Effector memory CD8-positive, alpha-beta T cell (primary cell): ENCODE results near the gene SHROOM2.

ENCODE experiments used
- ATAC-seq: fragments of 150-1000 bp; cut with Tn5 transposase; replicated peaks from 2 replicates; pipeline ENCODE4 v1.10.0; 2021; ENCODE audit warnings: mild to moderate bottlenecking, moderate library complexity
- DNase-seq, 3 experiments: peaks; one replicate each; pipeline ENCODE4 v3.0.0; 2021
- H3K27ac Mint-ChIP-seq, 2 donors: one replicate each; pipeline ENCODE4 v1.8.0; 2022; ENCODE audit warnings: mild to moderate bottlenecking in 2 of 2, mixed read lengths in 2 of 2, moderate library complexity in 2 of 2
- H3K27me3 Mint-ChIP-seq, 2 donors: one replicate each; pipeline ENCODE4 v1.8.0; 2022; ENCODE audit warnings: mixed read lengths in 2 of 2
- H3K36me3 Mint-ChIP-seq: one replicate; pipeline ENCODE4 v1.8.0; 2022; ENCODE audit warnings: mild to moderate bottlenecking, moderate library complexity, mixed read lengths; ENCODE audit not compliant: insufficient read depth
- H3K4me1 Mint-ChIP-seq, 2 donors: one replicate each; pipeline ENCODE4 v1.8.0; 2022; ENCODE audit warnings: low read depth in 2 of 2, mixed read lengths in 2 of 2
- H3K4me3 Mint-ChIP-seq, 2 donors: one replicate each; pipeline ENCODE4 v1.8.0; 2022; ENCODE audit warnings: mild to moderate bottlenecking in 2 of 2, mixed read lengths in 2 of 2, moderate library complexity in 2 of 2
- H3K9me3 Mint-ChIP-seq, 2 donors: one replicate each; pipeline ENCODE4 v1.8.0; 2022; ENCODE audit warnings: mixed read lengths in 2 of 2

The SHROOM2 gene

GRCh38 chrX:9943420-9943819 is 157.2 kb downstream of the SHROOM2 start:
- no peak overlapping the region for H3K4me3 Mint-ChIP-seq
- H3K4me1 Mint-ChIP-seq: peaks cover 5 to 13% of the 10 kb centered on the region in 2 donors
- no peaks in the 10 kb centered on the region for H3K9me3 Mint-ChIP-seq
- peaks cover 2% of the 10 kb centered on the region for H3K36me3 Mint-ChIP-seq
- peaks cover 0 to 6% of the 10 kb centered on the region in 2 donors for H3K27me3 Mint-ChIP-seq
- DNase-seq: no peak
- no peak overlapping the region for H3K27ac Mint-ChIP-seq
- ATAC-seq: no peak

DNA sequence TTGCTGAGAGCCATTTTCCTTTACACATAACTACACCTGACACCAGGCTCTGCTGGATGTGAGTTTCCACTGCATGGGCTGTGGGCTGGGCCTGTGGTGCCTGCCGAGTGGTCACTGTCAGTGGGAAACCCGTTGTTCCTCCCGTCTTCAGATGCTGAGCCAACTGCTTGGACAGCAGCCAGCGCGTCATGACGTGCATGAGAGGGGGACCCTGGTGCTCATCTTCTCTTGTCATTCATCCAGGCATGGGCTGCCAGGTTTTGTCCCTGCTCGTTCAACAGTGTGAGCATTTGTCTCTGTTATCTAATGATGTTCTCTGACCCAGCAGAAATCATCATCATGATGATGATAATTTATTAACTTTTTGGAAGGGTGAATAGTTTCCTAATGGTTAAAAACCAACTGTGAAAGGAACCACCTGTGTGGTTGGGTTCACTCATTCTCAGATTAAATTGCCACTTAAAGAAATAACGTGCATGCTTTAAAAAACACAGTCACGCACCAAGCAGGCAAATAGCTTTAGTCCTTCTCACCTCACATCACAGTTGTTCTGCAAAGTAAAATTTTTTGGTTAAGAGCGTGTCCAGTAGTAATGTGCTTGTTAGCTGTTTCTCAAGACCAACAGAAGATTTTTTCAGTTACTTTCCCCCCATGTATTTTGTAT is 161.0 kb downstream of the SHROOM2 start:
- Mint-ChIP-seq H3K4me3 (no peak overlapping the region), H3K27ac (no peak overlapping the region), H3K36me3 (peaks cover 4% of the 10 kb centered on the region), H3K27me3 (peaks cover 0 to 10% of the 10 kb centered on the region in 2 donors), H3K9me3 (no peaks in the 10 kb centered on the region), H3K4me1 (peaks cover under 1 to 7% of the 10 kb centered on the region in 2 donors)
- DNase-seq (no peak), ATAC-seq (no peak)

- Mint-ChIP-seq H3K27ac (no peak overlapping the region), H3K27me3 (peaks cover 0 to 10% of the 10 kb centered on the region in 2 donors), H3K4me3 (no peak overlapping the region), H3K4me1 (peaks cover 0 to under 1% of the 10 kb centered on the region in 2 donors), H3K9me3 (no peaks in the 10 kb centered on the region), H3K36me3 (peaks cover 4% of the 10 kb centered on the region)
- DNase-seq (no peak), ATAC-seq (no peak)
Observed at GRCh38 chrX:9948406-9948805, 162.2 kb downstream of the SHROOM2 start.

DNA sequence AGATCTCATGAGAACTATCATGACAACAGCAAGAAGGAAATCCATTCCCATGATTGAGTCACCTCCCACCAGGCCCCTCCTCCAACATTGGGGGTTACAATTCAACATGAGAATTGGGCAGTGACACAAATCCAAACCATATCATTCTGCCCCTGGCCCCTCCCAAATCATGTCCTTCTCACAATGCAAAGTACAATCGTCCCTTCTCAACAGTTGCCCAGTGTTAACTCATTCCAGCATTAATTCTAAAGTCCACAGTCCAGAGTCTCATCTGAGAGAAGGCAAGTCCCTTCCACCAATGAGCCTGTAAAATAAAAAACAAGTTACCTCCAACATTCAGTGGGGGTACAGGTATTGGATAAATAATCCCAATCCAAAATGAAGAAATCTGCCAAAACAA is 166.1 kb downstream of the SHROOM2 start:
- Mint-ChIP-seq H3K4me1 (no peaks in the 10 kb centered on the region), H3K36me3 (peaks cover 4% of the 10 kb centered on the region), H3K27me3 (peaks cover 0 to 10% of the 10 kb centered on the region in 2 donors), H3K4me3 (no peak overlapping the region), H3K27ac (no peak overlapping the region), H3K9me3 (no peaks in the 10 kb centered on the region)
- DNase-seq: no peak
- ATAC-seq: no peak

GRCh38 chrX:9953396-9953795 is 167.2 kb downstream of the SHROOM2 start:
- Mint-ChIP-seq H3K4me1 (no peaks in the 10 kb centered on the region), H3K9me3 (no peaks in the 10 kb centered on the region), H3K36me3 (peaks cover 4% of the 10 kb centered on the region), H3K27me3 (peaks cover 0 to 4% of the 10 kb centered on the region in 2 donors), H3K4me3 (no peak overlapping the region), H3K27ac (no peak overlapping the region)
- no peak for DNase-seq
- no peak for ATAC-seq

DNA sequence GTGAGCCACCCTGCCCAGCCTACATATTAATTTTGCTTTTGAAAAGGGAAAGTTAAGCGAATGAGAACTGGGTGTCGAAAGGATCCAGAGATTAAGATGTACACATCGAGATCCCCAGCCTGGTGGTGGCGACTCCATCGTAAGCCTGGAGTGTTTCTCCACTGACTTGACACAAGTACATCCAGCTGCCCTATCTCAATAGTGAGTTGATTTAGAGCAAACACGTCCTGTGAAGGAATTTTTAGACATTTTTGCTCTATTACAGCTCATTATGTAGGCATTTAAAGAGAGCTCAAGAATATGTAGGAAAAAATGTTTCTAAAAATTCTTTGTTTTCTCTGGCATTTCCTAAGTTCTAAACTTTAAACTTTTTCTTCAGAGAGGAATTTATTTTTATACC is 169.3 kb downstream of the SHROOM2 start:
- DNase-seq (no peak), ATAC-seq (no peak)
- Mint-ChIP-seq H3K27ac (no peak overlapping the region), H3K9me3 (no peaks in the 10 kb centered on the region), H3K4me3 (no peak overlapping the region), H3K4me1 (no peaks in the 10 kb centered on the region), H3K27me3 (peaks cover 12 to 17% of the 10 kb centered on the region in 2 donors), H3K36me3 (peaks cover 4% of the 10 kb centered on the region)

DNA sequence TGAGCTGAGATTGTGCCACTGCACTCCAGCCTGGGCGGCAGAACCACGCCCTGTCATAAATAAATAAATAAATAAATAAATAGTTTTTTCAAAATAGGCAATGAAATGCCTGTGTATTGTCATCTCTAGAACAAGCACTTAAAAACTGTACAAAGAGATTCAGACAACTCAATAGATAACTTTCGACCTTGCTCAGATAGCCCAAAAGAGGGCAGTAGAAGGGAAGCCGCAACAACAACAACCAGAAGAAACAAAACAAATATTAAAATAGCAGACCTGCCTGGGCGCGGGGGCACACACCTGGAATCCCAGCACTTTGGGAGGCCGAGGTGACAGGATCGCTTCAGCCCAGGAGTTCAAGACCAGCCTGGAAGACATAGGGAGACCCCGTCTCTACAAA is 171.5 kb downstream of the SHROOM2 start:
- Mint-ChIP-seq H3K9me3 (no peaks in the 10 kb centered on the region), H3K4me1 (no peaks in the 10 kb centered on the region), H3K36me3 (no peaks in the 10 kb centered on the region), H3K27ac (no peak overlapping the region), H3K27me3 (peaks cover 20 to 32% of the 10 kb centered on the region in 2 donors), H3K4me3 (no peak overlapping the region)
- ATAC-seq: no peak
- no peak for DNase-seq

DNA sequence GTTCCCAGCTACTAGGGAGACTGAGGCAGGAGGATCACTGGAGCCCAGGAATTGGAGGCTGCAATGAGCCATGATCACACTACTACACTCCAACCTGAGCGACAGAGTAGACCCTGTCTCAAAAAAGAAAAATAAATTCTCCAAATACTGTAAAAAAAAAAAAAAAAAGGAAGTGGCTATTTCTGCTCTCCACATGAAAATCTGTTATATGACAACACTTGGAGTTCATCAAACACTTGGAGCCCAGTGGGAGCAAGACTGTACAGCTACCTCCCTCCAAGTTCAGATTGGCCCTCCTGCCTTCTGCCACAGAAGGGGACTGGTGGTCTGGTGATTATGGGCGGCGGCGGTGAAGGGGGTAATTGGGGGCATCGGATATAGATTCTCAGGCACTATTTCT is 172.0 kb downstream of the SHROOM2 start:
- no peaks in the 10 kb centered on the region for H3K9me3 Mint-ChIP-seq
- H3K36me3 Mint-ChIP-seq: no peaks in the 10 kb centered on the region
- H3K4me3 Mint-ChIP-seq: no peak overlapping the region
- ATAC-seq (no peak), DNase-seq (no peak)
- H3K27me3 Mint-ChIP-seq: peaks cover 20 to 32% of the 10 kb centered on the region in 2 donors
- H3K27ac Mint-ChIP-seq: no peak overlapping the region
- no peaks in the 10 kb centered on the region for H3K4me1 Mint-ChIP-seq

DNA sequence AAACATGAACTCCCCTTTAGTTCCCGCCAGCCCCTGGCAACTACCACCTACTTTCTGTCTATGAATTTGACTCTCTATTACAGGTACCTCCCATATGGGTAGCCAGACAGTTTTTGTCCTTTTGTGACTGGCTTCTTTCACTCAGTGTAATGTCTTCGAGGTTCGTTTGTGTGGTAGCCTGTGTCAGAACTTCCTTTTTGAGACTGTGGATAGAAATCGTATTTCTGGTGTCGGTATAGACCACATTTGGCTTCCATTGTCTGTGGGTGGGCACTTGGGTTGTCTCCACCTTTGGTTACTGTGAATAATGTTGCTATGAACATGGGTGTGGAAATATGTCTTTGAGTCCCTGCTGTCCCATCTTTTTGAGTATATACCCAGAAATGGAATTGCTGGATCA is 175.5 kb downstream of the SHROOM2 start:
- H3K4me3 Mint-ChIP-seq: no peak overlapping the region
- no peaks in the 10 kb centered on the region for H3K9me3 Mint-ChIP-seq
- peaks cover 0 to 2% of the 10 kb centered on the region in 2 donors for H3K4me1 Mint-ChIP-seq
- no peak overlapping the region for H3K27ac Mint-ChIP-seq
- no peak for ATAC-seq
- H3K36me3 Mint-ChIP-seq: no peaks in the 10 kb centered on the region
- H3K27me3 Mint-ChIP-seq: peaks cover 27 to 43% of the 10 kb centered on the region in 2 donors
- no peak for DNase-seq

- DNase-seq (no peak), ATAC-seq (no peak)
- Mint-ChIP-seq H3K9me3 (no peaks in the 10 kb centered on the region), H3K4me3 (no peak within 1 kb of the TSS), H3K4me1 (peaks cover 0 to 2% of the 10 kb centered on the region in 2 donors), H3K27me3 (peaks cover 7 to 13% of the 10 kb centered on the region in 2 donors), H3K27ac (no peak within 1 kb of the TSS), H3K36me3 (no peaks in the 10 kb centered on the region)
Observed at GRCh38 chrX:9966775-9967408, 180.7 kb downstream of the SHROOM2 start, which contains the start of gene CLDN34. CLDN34 (plus strand) TSS chrX:9967358; CDS start chrX:9967358, 0 bp downstream.

DNA sequence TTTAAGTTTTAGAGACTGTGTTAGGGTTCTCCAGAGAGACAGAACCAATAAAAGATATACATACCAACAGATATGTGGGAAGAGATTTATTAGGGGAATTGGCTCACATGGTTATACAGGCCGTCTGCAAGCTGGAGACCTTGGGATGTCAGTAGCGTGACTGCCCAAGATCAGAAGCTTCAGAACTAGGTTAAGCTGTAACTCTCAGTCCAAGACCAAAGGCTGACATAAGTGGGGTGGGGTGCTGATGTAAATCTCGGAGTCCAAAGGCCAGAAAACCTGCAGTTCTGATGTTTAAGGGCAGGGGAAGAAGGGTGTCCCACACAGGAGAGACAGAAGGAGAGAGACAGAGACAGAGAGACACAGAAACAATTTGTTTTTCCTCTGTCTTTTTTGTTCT is 191.4 kb downstream of the SHROOM2 start:
- no peaks in the 10 kb centered on the region for H3K36me3 Mint-ChIP-seq
- no peak for DNase-seq
- no peaks in the 10 kb centered on the region for H3K4me1 Mint-ChIP-seq
- H3K27me3 Mint-ChIP-seq: no peaks in the 10 kb centered on the region
- ATAC-seq: no peak
- H3K9me3 Mint-ChIP-seq: no peaks in the 10 kb centered on the region
- H3K27ac Mint-ChIP-seq: no peak overlapping the region
- no peak overlapping the region for H3K4me3 Mint-ChIP-seq

- Mint-ChIP-seq H3K4me3 (no peak overlapping the region), H3K4me1 (no peaks in the 10 kb centered on the region), H3K27ac (no peak overlapping the region), H3K9me3 (no peaks in the 10 kb centered on the region), H3K36me3 (no peaks in the 10 kb centered on the region), H3K27me3 (peaks cover 0 to 8% of the 10 kb centered on the region in 2 donors)
- no peak for DNase-seq
- ATAC-seq: no peak
Observed at GRCh38 chrX:9980401-9980800, 194.2 kb downstream of the SHROOM2 start.

DNA sequence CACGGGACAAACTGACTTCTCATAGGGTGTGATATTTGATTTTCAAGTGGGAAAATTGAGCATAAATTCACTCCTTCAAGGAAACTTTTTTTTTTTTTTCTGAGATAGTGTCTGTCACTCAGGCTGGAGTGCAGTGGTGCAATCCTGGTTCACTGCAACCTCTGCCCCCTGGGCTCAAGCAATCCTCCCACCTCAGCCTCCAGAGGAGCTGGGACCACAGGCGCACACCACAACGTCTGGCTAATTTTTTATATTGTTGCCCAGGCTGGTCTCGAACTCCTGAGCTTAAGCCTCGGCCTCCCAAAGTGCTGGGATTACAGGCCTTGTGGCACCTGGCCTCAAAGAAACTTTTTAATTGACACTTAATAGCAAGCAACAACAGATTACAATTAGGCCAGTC is 194.7 kb downstream of the SHROOM2 start:
- DNase-seq: no peak

GRCh38 chrX:9983441-9983840 is 197.2 kb downstream of the SHROOM2 start:
- ATAC-seq (no peak), DNase-seq (no peak)
- Mint-ChIP-seq H3K27me3 (peaks cover 0 to 9% of the 10 kb centered on the region in 2 donors), H3K9me3 (no peaks in the 10 kb centered on the region), H3K27ac (no peak overlapping the region), H3K36me3 (no peaks in the 10 kb centered on the region), H3K4me1 (no peaks in the 10 kb centered on the region), H3K4me3 (no peak overlapping the region)

More for the DNA sequence above, 194.7 kb downstream of the SHROOM2 start:
- peaks cover 0 to 9% of the 10 kb centered on the region in 2 donors for H3K27me3 Mint-ChIP-seq
- H3K4me3 Mint-ChIP-seq: no peak overlapping the region
- H3K27ac Mint-ChIP-seq: no peak overlapping the region
- ATAC-seq: no peak
- H3K36me3 Mint-ChIP-seq: no peaks in the 10 kb centered on the region
- no peaks in the 10 kb centered on the region for H3K9me3 Mint-ChIP-seq
- no peaks in the 10 kb centered on the region for H3K4me1 Mint-ChIP-seq
